KMS-11 (cell line): ENCODE results near the gene GSE1.

Experiments used
- H2AFZ ChIP-seq: fragments of 200-600 bp; sonication (generic); 2 replicates; pipeline ENCODE4 v1.6.1; 2016; ENCODE audit warnings: antibody characterized with exemption, mixed run types, low read depth
- H3K27ac ChIP-seq: fragments of 200-600 bp; sonication (generic); 2 replicates; pipeline ENCODE4 v1.6.1; 2016; ENCODE audit warnings: mild to moderate bottlenecking, mixed run types
- H3K27me3 ChIP-seq: fragments of 200-600 bp; sonication (generic); 2 replicates; pipeline ENCODE4 v1.6.1; 2017; ENCODE audit warnings: mild to moderate bottlenecking, low read depth, mixed run types, moderate library complexity; ENCODE audit not compliant: insufficient read depth
- H3K36me3 ChIP-seq: fragments of 200-600 bp; sonication (generic); 2 replicates; pipeline ENCODE4 v1.6.1; 2017; ENCODE audit warnings: mild to moderate bottlenecking, mixed run types; ENCODE audit not compliant: insufficient read depth
- H3K4me1 ChIP-seq: fragments of 200-600 bp; sonication (generic); 2 replicates; pipeline ENCODE4 v1.6.1; 2016; ENCODE audit warnings: mild to moderate bottlenecking, low read depth, mixed run types; ENCODE audit not compliant: poor library complexity, severe bottlenecking
- H3K4me2 ChIP-seq: fragments of 200-600 bp; sonication (generic); 2 replicates; pipeline ENCODE4 v1.7.0; 2016; ENCODE audit warnings: mild to moderate bottlenecking, mixed run types
- H3K4me3 ChIP-seq: fragments of 200-600 bp; sonication (generic); IDR thresholded peaks from 2 replicates; pipeline ENCODE4 v1.6.1; 2017; ENCODE audit warnings: low read depth, low read length, mixed read lengths; ENCODE audit not compliant: insufficient read depth
- H3K79me2 ChIP-seq: fragments of 200-600 bp; sonication (generic); 2 replicates; pipeline ENCODE4 v1.6.1; 2016; ENCODE audit warnings: low read depth, mixed run types; ENCODE audit not compliant: insufficient read depth
- H3K9ac ChIP-seq: fragments of 200-600 bp; sonication (generic); 2 replicates; pipeline ENCODE4 v1.6.1; 2016; ENCODE audit warnings: mild to moderate bottlenecking, mixed run types
- H4K20me1 ChIP-seq: fragments of 200-600 bp; sonication (generic); 2 replicates; pipeline ENCODE4 v1.6.1; 2016; ENCODE audit warnings: mild to moderate bottlenecking, mixed run types; ENCODE audit not compliant: insufficient read depth
- CTCF ChIP-seq: fragments of 200-600 bp; sonication (generic); conservative IDR thresholded peaks from 2 replicates; pipeline ENCODE4 v1.6.1; 2017; ENCODE audit warnings: low read depth, mild to moderate bottlenecking, antibody characterized with exemption, low read length, moderate library complexity, mixed read lengths

Gene GSE1

GRCh38 chr16:85629326-85629725 is 16.2 kb downstream of the GSE1 start:
- no peak overlapping the region for H3K27ac ChIP-seq
- H3K36me3 ChIP-seq, result no peaks in the 10 kb centered on the region
- no peaks in the 10 kb centered on the region for H3K27me3 ChIP-seq
- H2AFZ ChIP-seq, result no peak overlapping the region
- H3K4me3 ChIP-seq, result no peak overlapping the region
- no peak overlapping the region for H3K4me2 ChIP-seq
- TF ChIP-seq CTCF, result no peak
- peaks cover 38% of the 10 kb centered on the region; the same call in 1 of the 2 replicates for H3K79me2 ChIP-seq
- no peaks in the 10 kb centered on the region for H3K4me1 ChIP-seq
- no peak overlapping the region for H3K9ac ChIP-seq
- no peaks in the 10 kb centered on the region for H4K20me1 ChIP-seq

- H3K27me3 ChIP-seq, result no peaks in the 10 kb centered on the region
- no peaks in the 10 kb centered on the region for H3K4me1 ChIP-seq
- no peak for TF ChIP-seq CTCF
- H3K4me2 ChIP-seq, result no peak overlapping the region
- no peak overlapping the region for H3K27ac ChIP-seq
- H3K4me3 ChIP-seq, result no peak overlapping the region
- H3K79me2 ChIP-seq, result peaks cover 33% of the 10 kb centered on the region; the same call in 1 of the 2 replicates
- H2AFZ ChIP-seq, result no peak overlapping the region
- H3K9ac ChIP-seq, result no peak overlapping the region
- no peaks in the 10 kb centered on the region for H4K20me1 ChIP-seq
- H3K36me3 ChIP-seq, result no peaks in the 10 kb centered on the region
Observed at GRCh38 chr16:85629853-85630252, 16.7 kb downstream of the GSE1 start.

- no peaks in the 10 kb centered on the region for H4K20me1 ChIP-seq
Observed at GRCh38 chr16:85631230-85631629, 18.1 kb downstream of the GSE1 start.

GRCh38 chr16:85631802-85632393 is 18.8 kb downstream of the GSE1 start:
- no peaks in the 10 kb centered on the region for H3K4me1 ChIP-seq
- no peak overlapping the region for H3K4me2 ChIP-seq
- H2AFZ ChIP-seq, result no peak overlapping the region
- no peaks in the 10 kb centered on the region for H3K27me3 ChIP-seq
- no peak overlapping the region for H3K9ac ChIP-seq
- H3K4me3 ChIP-seq, result no peak overlapping the region
- peaks cover 26% of the 10 kb centered on the region; the same call in 1 of the 2 replicates for H3K79me2 ChIP-seq
- no peaks in the 10 kb centered on the region for H4K20me1 ChIP-seq
- H3K36me3 ChIP-seq, result no peaks in the 10 kb centered on the region
- no peak for TF ChIP-seq CTCF
- no peak overlapping the region for H3K27ac ChIP-seq

More at GRCh38 chr16:85631230-85631629, 18.1 kb downstream of the GSE1 start:
- Histone ChIP-seq H2AFZ (no peak overlapping the region), H3K79me2 (peaks cover 26% of the 10 kb centered on the region; the same call in 1 of the 2 replicates), H3K4me3 (no peak overlapping the region), H3K4me2 (no peak overlapping the region), H3K9ac (no peak overlapping the region), H3K27me3 (no peaks in the 10 kb centered on the region), H3K36me3 (no peaks in the 10 kb centered on the region), H3K27ac (no peak overlapping the region), H3K4me1 (no peaks in the 10 kb centered on the region)
- no peak for TF ChIP-seq CTCF
